HFFc6 (cell line): ENCODE results near the gene LTF. TPM values are rescaled to one million over a fixed set of nuclear protein-coding genes. Genes with fewer than 3 reads are reported as not detected.

Source experiments
- DNase-seq: peaks from one replicate; pipeline ENCODE4 v3.0.0-alpha.2; 2018
- H3K27ac Mint-ChIP-seq: 2 replicates; pipeline ENCODE4 v1.8.0; 2020; ENCODE audit warnings: mild to moderate bottlenecking, mixed read lengths
- H3K27me3 Mint-ChIP-seq: 2 replicates; pipeline ENCODE4 v1.8.0; 2021; ENCODE audit warnings: mild to moderate bottlenecking, moderate library complexity, mixed read lengths; ENCODE audit not compliant: insufficient read depth
- H3K36me3 Mint-ChIP-seq: 2 replicates; pipeline ENCODE4 v1.8.0; 2021; ENCODE audit warnings: low read depth, mixed read lengths
- H3K4me1 Mint-ChIP-seq: 2 replicates; pipeline ENCODE4 v1.8.0; 2020; ENCODE audit warnings: low read depth, mixed read lengths
- H3K4me3 Mint-ChIP-seq: 2 replicates; pipeline ENCODE4 v1.8.0; 2020; ENCODE audit warnings: mild to moderate bottlenecking, moderate library complexity, mixed read lengths
- H3K9me3 Mint-ChIP-seq: 2 replicates; pipeline ENCODE4 v1.8.0; 2020; ENCODE audit warnings: mild to moderate bottlenecking, mixed read lengths
- CTCF ChIP-seq: fragments of 200-600 bp; sonication (generic); IDR thresholded peaks from 2 replicates; pipeline ENCODE4 v1.5.0; 2021; ENCODE audit warnings: antibody characterized with exemption, mild to moderate bottlenecking
- total RNA-seq, 6 experiments: library from RNA; stranded (reverse); fragmentation: NEBNext Ultra II Directional; extraction: Animal tissue kit (Norgen Biotek cat#: 25700); gene quantifications; 2 replicates in 1 of 6; 3 replicates in 5 of 6; pipeline ENCODE4 v1.2.3, GENCODE V29; 2021

The LTF gene
- total RNA-seq, 6 experiments from 2014 or later: 0.40 TPM; not detected in 5

GRCh38 chr3:46412786-46413298 is 51.9 kb downstream of the LTF start:
- no peaks in the 10 kb centered on the region for H3K36me3 Mint-ChIP-seq
- no peak overlapping the region for H3K4me3 Mint-ChIP-seq
- no peak for DNase-seq
- no peak overlapping the region for H3K27ac Mint-ChIP-seq
- H3K9me3 Mint-ChIP-seq: no peaks in the 10 kb centered on the region
- peaks cover 19% of the 10 kb centered on the region for H3K4me1 Mint-ChIP-seq
- TF ChIP-seq CTCF: no peak
- H3K27me3 Mint-ChIP-seq: peaks cover 27% of the 10 kb centered on the region

- no peaks in the 10 kb centered on the region for H3K9me3 Mint-ChIP-seq
- TF ChIP-seq CTCF: peak; percentile 53
- no peak overlapping the region for H3K27ac Mint-ChIP-seq
- H3K36me3 Mint-ChIP-seq: no peaks in the 10 kb centered on the region
- no peak for DNase-seq
- peaks cover 34% of the 10 kb centered on the region for H3K4me1 Mint-ChIP-seq
- no peak overlapping the region for H3K4me3 Mint-ChIP-seq
- peaks cover 24% of the 10 kb centered on the region for H3K27me3 Mint-ChIP-seq
Measured at GRCh38 chr3:46411271-46411670, 53.4 kb downstream of the LTF start.

GRCh38 chr3:46410669-46411068 is 54.0 kb downstream of the LTF start:
- Mint-ChIP-seq H3K36me3 (no peaks in the 10 kb centered on the region), H3K4me3 (no peak overlapping the region), H3K27me3 (peaks cover 22% of the 10 kb centered on the region), H3K27ac (no peak overlapping the region), H3K4me1 (peaks cover 39% of the 10 kb centered on the region), H3K9me3 (no peaks in the 10 kb centered on the region)
- no peak for DNase-seq
- no peak for TF ChIP-seq CTCF

- no peaks in the 10 kb centered on the region for H3K36me3 Mint-ChIP-seq
- H3K4me3 Mint-ChIP-seq: no peak overlapping the region
- peaks cover 45% of the 10 kb centered on the region for H3K4me1 Mint-ChIP-seq
- no peaks in the 10 kb centered on the region for H3K9me3 Mint-ChIP-seq
- DNase-seq: no peak
- no peak for TF ChIP-seq CTCF
- H3K27me3 Mint-ChIP-seq: peaks cover 19% of the 10 kb centered on the region
- no peak overlapping the region for H3K27ac Mint-ChIP-seq
Measured at GRCh38 chr3:46409739-46410489, 54.8 kb downstream of the LTF start.

- Mint-ChIP-seq H3K4me1 (peaks cover 45% of the 10 kb centered on the region), H3K9me3 (no peaks in the 10 kb centered on the region), H3K4me3 (no peak overlapping the region), H3K27me3 (peaks cover 18% of the 10 kb centered on the region), H3K36me3 (no peaks in the 10 kb centered on the region), H3K27ac (no peak overlapping the region)
- TF ChIP-seq CTCF: peak; percentile 20; the same call in 1 of the 2 replicates
- no peak for DNase-seq
Measured at GRCh38 chr3:46408853-46409252, 55.9 kb downstream of the LTF start.
